ENCODE data around the gene GNL2.
A peak's percentile ranks its signal among the peaks of the same experiment; 100 is the strongest.
"Not testable (repeated sequence)": the region's sequence is repeated elsewhere in the genome, so short reads cannot be mapped to it uniquely, and the experiment has no call there.

Gene GNL2

DNA sequence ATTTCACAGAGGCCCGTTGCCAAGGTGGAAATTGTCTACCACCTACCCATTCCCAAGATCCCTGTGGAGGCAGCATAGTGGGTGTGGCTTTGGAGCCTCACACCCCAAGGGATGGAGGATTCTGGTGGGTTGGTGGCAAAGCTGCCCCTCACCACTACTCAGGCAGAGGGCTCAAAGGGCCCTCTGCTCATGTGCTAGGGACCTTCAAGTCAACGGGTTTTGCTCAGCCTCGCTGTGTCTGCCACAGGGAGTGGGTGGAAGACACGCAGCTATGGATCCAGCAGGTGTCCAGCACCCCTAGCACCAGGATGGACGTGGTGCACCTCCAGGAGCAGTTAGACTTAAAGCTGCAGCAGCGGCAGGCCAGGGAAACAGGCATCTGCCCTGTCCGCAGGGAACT, 36.7 kb downstream of the GNL2 start:
- DNase-seq (ENCODE audit: low read depth) = no peak

DNA sequence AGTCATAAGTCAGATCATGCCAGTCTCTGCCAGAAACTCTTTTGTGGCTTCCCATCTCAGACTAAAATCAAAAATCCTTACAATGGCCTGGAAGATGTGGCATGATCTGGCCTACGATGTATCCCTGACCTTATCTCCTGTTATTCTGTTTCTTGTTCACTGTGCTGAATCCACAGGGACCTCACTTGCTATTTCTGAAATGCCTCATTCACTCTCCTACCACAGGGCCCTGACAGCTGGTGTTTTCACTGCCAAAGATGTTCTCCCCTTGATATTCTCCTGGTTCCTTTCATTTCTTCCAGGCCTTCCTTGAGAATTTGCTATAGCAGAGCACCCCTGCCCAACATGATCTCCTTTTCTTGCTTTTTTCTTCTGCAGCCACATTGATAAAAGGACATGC, 37.3 kb downstream of the GNL2 start:
- DNase-seq (ENCODE audit: low read depth) = no peak

DNA sequence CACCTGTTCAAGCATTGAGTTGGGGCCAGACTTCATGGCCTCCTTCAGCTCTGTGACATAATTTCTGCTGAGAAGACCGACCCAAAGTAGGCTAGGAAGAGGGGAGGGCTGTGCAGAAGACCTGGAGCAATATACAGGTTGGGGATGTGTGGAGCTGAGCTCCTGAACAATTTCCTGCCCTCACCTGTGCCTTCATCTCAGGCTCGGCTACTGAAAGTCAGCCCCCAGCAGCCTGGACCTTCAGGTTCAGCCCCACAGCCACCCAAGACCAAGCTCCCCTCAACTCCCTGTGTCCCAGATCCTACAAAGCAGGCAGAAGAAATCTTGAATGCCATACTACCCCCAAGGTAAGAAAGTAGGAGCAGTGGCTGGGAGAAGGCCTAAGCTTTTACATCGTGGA, 38.3 kb downstream of the GNL2 start:
- no peak for DNase-seq (ENCODE audit: low read depth)

DNA sequence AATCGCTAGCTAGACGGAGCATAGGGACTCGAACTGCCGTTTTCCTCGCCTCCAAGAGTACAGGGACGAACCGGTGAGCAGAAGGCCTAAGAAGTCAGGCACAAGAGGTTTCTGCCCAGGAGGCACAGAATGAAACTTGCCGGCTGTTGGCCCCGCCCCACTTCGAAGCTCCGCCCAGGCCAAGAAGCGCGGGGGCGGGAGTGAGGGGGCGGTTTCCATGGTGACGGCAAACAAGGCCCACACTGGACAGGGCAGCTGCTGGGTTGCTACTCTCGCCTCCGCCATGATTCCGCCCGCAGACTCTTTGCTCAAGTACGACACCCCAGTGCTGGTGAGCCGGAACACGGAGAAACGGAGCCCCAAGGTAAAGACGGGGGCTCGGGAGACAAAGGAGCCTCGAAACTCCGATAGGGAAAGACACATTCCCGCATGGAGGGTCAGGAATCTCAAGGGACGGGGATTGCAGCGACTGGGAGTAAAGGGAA, 39.0 kb downstream of the GNL2 start, which contains the start of gene DNALI1:
Gene DNALI1 (plus strand): TSS at position 229 of the 485 bp plus-strand sequence. CDS start 55 bp downstream, at position 284.
- DNase-seq (ENCODE audit: low read depth) = no peak

DNA sequence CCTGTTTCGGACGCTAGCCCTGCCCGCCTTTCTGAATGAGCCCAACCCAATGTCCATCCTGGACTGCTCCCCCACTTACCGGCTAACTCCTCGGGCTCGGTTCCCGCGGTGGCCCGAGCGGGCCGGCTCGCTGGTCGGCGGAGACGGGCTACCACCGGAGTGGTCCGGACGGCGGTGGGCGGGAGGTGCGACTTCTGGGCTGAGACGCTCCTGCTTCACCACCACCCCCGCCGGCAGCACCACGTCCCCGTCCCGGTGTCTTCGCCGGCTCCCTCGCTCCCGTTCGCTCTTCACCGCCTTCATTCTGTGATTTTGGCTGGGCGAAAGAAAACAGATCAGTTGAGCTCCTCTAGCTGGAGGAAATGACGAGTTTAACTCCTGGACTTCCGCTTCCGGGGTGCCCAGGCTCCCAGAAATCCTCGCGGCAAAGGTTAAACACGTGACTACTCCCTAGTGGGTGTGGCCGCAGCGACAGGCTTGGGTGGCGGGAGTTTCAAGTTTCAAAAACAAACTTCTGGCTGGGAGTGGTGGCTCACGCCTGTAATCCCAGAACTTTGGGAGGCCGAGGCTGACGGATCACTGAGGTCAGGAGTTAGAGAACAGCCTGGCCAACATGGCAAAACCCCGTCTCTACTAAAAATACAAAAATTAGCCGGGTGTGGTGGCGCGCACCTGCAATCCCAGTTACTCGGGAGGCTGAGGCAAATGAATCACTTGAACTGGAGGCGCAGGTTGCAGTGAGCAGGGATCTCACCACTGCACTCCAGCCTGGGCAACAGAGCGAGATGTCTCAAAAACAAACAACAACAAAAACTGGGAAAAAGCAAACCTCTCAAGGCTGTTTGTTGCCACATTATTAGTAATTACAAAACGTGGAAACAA, 41.6 kb downstream of the GNL2 start, which contains the start of gene SNIP1:
Gene SNIP1 (minus strand): TSS at position 367 of the 882 bp plus-strand sequence. CDS start 64 bp downstream, at position 303.
- peak; percentile 84 for DNase-seq (ENCODE audit: low read depth)

DNA sequence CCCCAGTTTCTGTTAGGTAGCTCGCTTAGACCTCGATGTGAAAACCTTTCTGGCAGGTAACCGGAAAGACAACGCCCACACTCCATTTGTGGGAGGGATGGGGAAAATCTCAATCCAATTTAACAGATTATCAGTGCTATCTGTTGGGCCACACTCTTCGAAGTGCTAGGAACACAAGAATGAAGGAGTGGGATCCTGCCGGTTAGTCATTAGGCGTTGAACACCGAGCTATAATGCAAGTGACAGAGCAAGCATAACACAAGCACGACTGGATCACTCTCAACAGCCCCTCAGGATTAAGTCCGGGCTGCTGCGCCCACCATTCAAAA, 42.2 kb downstream of the GNL2 start:
- DNase-seq (ENCODE audit: low read depth) = no peak

DNA sequence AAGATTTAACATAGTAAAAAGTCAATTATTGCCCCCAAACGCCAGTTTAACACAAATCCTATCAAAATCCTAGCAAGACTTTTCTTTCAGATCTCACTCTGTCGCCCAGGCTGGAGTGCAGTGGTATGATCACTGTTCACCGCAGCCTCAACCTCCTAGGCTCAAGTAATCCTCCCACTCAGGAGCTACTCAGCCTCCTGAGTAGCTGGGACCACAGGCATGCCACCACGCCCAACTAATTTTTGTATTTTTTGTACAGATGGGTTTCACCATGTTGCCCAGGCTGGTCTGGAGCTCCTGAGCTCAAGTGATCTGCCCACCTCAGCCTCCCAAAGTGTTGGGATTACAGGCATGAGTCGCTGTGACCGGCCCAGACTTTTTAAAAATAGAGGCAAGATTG, 46.4 kb downstream of the GNL2 start:
- no peak for DNase-seq (ENCODE audit: low read depth)

DNA sequence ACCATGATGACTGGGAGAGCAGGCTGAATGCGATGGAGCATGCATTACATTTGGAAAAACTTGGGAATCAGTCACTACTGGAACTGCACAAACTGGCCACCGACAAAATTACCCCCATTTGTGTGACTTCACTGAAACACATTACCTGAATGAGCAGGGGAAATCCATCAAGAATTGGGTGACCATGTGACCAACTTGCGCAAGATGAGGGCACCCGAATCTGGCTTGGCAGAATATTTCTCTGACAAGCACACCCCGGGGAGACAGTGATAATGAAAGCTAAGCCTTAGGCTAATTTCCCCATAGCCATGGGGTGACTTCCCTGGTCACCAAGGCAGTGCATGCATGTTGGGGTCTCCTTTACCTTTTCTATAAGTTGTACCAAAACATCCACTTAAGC, 50.7 kb downstream of the GNL2 start:
- no peak for DNase-seq (ENCODE audit: low read depth)

DNA sequence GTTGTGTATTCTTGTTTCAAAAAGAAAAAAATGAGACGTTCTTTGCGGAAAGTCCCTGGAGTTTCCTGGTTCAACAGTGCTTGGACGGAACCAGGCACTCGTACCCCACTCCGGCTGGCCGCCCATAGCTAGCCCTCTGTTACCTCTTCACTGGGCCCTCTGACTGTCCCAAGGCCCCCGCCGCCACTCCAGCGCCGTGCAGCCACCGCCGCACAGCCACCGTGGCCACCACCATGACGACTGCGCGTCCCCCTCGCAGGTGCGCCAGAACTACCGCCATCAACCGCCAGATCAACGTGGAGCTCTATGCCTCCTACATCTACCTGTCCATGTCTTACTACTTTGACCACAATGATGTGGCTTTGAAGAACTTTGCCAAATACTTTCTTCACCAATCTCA, 51.2 kb downstream of the GNL2 start:
- DNase-seq (ENCODE audit: low read depth) = no peak

DNA sequence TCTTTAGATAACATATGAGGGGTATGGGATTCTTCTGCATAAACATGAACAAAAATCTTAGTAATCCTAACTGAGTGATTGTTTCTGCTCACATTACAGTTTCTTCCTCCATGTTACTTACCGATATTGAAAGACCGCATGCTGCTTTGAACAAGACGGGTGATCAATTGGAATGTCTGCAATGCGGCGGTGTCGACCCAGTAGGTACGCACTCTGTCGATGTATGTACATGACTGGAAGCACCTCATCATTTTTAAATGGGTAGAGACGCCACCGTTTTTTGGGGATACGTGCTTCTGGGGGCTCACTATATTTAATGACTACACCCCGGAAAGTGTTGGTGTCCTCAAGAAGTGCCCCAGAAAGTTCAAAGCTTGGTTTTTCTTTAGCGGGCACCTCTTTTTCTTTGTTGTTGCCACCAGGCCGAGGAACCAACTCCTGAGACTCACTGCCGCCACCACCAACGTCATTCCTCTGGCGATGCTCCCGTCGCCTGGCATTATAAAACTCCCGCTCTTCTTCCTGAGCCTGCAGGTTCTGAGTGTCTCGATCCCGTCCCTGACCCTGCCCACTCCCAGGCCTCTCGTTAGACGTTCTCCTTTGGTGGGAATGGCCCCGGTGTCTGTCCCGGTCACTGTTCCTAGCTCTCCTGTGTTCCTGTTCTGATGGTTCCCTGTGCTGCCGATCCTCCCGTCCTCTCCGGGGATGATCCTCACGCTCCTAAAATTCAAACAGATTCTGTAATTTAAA, 55.5 kb downstream of the GNL2 start:
- DNase-seq (ENCODE audit: low read depth) = no peak

DNA sequence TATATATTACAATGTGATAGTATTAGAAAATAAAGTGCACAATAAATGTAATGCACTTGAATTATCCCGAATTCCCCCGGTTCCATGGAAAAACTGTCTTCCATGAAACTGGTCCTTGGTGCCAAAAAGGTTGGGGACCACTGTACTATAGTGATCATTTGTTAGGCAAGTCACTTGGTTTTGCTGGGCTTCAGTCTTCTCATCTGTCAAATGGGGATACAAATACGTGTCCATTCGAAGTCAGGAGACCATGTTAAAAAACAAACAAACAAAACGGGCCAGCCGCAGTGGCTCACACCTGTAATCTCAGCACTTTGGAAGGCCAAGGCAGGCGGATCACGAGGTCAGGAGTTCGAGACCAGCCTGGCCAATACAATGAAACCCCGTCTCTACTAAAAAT, 56.6 kb downstream of the GNL2 start:
- not testable (repeated sequence) for DNase-seq (ENCODE audit: low read depth)

DNA sequence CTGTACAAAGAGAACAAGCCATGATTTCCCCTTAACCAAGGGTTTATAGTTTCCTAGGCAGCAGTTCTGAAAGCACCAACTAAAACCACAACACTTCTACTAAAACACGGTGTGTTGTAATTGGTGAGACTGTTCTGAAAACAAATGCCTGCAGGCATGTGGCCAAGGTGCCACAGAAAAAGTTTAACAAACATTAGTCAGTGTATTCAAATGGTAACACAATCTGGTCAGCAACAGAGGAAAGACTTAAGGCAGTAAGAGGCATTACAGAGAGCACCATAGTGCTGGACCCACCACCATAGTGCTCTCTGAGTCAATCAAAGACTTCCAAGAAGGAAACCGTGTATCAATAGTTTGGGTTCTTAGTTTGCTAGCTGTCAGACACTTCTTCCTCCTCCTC, 58.4 kb downstream of the GNL2 start:
- no peak for DNase-seq (ENCODE audit: low read depth)

DNA sequence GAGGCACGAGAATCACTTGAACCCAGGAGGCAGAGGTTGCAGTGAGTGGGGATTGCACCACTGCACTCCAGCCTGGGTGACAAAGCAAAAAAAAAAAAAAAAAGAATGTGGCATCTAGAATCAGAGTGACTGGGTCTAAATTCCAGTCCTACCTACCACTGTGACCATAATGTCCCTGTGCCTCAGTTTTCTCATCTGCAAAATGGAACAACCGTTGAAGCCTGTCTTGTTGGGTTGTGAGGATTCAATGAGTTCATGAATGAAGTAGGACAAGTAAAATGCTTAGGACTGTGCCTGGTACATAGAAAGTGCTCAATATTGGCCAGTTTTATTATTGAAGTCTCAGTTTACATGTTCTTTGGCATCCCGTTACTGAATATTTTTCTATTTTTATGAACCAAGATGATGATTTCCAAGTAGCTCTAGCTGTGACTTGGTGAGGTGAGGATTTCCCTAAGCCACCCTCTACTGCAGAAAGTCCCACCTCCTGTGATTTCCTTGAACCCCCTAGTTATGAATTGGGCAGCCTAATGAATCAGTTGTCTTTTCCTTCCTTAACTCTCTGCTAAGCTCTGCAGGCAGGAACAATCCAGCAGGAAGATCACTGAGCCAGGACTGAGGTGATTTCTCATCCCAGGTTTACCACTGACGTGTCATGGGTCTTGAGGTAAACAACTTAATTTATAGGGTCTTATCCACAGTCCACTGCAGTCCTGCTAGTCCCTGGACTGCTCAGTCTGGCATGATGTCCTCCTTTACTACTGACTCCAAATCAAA, 62.2 kb downstream of the GNL2 start:
- no peak for DNase-seq (ENCODE audit: low read depth)

DNA sequence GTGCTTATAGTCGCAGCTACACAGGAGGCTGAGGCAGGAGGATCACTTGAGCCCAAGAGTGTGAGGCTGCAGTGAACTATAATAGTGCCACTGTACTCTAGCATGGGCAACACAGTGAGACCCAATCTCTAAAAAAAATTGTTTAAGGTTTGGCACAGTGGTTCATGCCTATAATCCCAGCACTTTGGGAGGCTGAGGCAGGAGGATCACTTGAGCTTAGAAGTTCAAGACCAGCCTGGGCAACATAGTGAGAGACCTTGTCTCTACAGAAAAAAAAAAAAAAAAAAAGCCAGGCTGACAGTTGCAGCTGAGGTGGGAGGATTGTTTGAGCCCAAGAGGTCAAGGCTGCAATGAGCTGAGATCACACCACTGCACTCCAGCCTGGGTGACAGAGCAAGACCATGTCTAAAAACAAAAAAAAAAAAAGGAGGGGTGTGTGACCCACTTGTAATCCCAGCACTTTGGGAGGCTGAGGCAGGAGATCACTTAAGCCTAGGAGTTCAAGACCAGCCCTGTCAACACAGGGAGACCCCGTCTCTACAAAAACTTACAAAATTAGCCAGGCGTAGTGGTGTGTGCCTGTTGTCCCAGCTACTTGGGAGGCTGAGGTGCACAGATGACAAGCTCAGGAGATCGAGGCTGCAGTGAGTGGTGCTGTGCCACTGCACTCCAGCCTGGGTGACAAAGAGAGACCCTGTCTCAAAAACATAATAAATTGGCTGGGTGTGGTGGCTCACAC, 63.1 kb downstream of the GNL2 start:
- DNase-seq (ENCODE audit: low read depth) = not testable (repeated sequence)

DNA sequence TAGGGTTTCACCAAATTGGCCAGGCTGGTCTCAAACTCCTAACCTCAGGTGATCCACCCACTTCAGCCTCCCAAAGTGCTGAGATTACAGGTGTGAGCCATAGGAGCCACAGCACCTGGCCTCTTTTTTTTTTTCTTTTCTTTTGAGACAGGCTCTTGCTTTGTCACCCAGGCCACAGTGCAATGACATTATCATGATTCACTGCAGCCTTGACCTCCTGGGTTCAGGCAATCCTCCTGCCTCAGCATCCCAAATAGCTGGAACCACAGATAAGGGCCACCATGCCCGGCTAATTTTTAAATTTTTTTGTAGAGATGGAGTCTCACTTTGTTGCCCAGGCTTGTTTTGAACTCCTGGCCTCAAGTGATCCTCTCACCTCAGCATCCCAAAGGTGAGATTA, 65.8 kb downstream of the GNL2 start:
- not testable (repeated sequence) for DNase-seq (ENCODE audit: low read depth)

DNA sequence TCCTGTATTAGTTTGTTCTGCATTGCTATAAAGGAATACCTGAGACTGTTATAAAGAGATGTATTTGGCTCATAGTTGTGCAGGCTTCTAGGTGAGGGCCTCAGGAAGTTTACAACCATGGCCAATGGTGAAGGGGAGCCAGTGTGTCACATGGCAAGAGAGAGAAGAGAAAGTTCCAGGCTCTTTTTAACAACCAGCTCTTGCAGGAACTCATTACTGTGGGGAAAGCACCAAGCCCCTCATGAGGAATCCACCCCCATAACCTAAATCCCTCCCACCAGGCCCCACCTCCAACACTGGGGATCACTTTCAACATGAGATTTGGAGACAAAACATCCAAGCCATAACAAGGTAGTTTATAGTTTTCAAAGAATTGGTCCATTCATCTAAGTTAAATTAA, 76.1 kb downstream of the GNL2 start:
- no peak for DNase-seq (ENCODE audit: low read depth)

DNA sequence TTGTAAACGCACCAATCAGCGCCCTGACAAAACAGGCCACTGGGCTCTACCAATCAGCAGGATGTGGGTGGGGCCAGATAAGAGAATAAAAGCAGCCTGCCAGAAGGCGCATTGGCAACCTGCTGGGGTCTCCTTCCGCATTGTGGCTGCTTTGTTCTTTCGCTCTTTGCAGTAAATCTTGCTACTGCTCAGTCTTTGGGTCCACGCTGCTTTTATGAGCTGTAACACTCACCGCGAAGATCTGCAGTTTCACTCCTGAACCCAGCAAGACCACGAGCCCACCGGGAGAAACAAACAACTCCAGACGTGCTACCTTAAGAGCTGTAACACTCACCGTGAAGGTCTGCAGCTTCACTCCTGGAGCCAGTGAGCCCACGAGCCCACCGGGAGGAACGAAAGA, 76.8 kb downstream of the GNL2 start:
- peak; percentile 24 for DNase-seq (ENCODE audit: low read depth)

DNA sequence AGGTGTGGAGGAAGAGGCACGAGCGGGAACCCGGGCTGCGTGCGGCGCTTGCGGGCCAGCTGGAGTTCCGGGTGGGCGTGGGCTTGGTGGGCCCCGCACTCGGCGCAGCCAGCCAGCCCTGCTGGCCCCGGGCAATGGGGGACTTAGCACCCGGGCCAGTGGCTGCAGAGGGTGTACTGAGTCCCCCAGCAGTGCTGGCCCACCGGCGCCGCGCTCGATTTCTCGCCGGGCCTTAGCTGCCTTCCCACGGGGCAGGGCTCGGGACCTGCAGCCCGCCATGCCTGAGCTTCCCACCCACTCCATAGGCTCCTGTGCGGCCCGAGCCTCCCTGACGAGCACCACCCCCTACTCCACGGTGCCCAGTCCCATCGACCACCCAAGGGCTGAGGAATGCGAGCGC, 77.5 kb downstream of the GNL2 start:
- DNase-seq (ENCODE audit: low read depth) = not testable (repeated sequence)

DNA sequence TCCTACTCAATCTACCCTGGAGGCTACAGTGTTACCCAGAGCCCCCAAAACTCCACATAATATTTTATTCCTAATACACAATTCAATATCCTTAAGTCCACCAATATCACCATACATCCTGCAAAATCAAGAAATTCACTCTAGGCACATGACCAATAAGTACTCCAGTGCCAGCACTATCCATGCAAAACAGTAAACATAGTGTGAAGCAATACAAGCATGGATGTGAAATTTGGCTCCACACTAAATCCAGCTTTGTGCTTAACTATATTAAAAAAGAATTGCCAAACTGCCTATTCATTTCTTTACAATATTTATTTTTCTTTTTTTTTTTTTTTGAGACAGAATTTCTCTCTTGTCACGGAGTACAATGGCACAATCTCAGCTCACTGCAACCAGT, 78.2 kb downstream of the GNL2 start:
- DNase-seq (ENCODE audit: low read depth) = no peak

Measured in stimulated activated CD8-positive, alpha-beta memory T cell treated with anti-CD3 and anti-CD28 coated beads, Interleukin-12 subunit alpha, Interleukin-12 subunit beta, amount 100 ng/mL, for 1 hour (primary cell).